HepG2 (cell line): Measurements from ENCODE around the gene SIK3. TPM values are rescaled to one million over a fixed set of nuclear protein-coding genes. Genes with fewer than 3 reads are reported as not detected.

Source experiments
- BCL6 ChIP-seq: IDR thresholded peaks from 2 replicates; pipeline ENCODE4 v1.6.1; 2016; ENCODE audit warnings: missing genetic modification reagents, missing compliant biosample characterization
- CREB1 ChIP-seq, 2 experiments: fragments of 450-650 bp in 1 of 2; IDR thresholded peaks; 2 replicates each; pipeline ENCODE4 v1.6.1; 2016 to 2017; ENCODE audit warnings: control low read depth in 1 of 2, mild to moderate bottlenecking in 1 of 2, missing compliant biosample characterization in 1 of 2, missing genetic modification characterization in 1 of 2
- CREM ChIP-seq, 2 experiments: sonication (generic) in 1 of 2; formaldehyde crosslinking in 1 of 2; IDR thresholded peaks; 2 replicates each; pipeline versions ENCODE4 v1.4.0 to v1.6.1; 2016 to 2020; ENCODE audit warnings: antibody characterized with exemption in 1 of 2, mild to moderate bottlenecking in 1 of 2, missing genetic modification reagents in 1 of 2
- ERF ChIP-seq: IDR thresholded peaks from 2 replicates; pipeline ENCODE4 v1.6.1; 2018; ENCODE audit warnings: missing biosample characterization, missing genetic modification reagents
- FOSL2 ChIP-seq: sonication (generic); formaldehyde crosslinking; IDR thresholded peaks from 2 replicates; pipeline ENCODE4 v1.4.0; 2020; ENCODE audit warnings: missing genetic modification reagents
- FOXK2 ChIP-seq: fragments of 450-650 bp; IDR thresholded peaks from 2 replicates; pipeline ENCODE4 v1.6.1; 2016
- HOXA5 ChIP-seq: sonication (generic); formaldehyde crosslinking; IDR thresholded peaks from 2 replicates; pipeline ENCODE4 v1.4.0; 2020; ENCODE audit warnings: missing genetic modification reagents
- IRF2 ChIP-seq: IDR thresholded peaks from 2 replicates; pipeline ENCODE4 v1.6.1; 2018; ENCODE audit warnings: missing genetic modification reagents, missing compliant biosample characterization
- JUN ChIP-seq: sonication (generic); formaldehyde crosslinking; IDR thresholded peaks from 2 replicates; pipeline ENCODE4 v1.4.0; 2020; ENCODE audit warnings: mild to moderate bottlenecking, missing genetic modification reagents
- MBD4 ChIP-seq: IDR thresholded peaks from 2 replicates; pipeline ENCODE4 v1.6.1; 2012; ENCODE audit warnings: low read length, inconsistent platforms, borderline replicate concordance
- MEIS1 ChIP-seq: sonication (generic); formaldehyde crosslinking; IDR thresholded peaks from 2 replicates; pipeline ENCODE4 v1.9.0; 2021; ENCODE audit warnings: mild to moderate bottlenecking, missing genetic modification reagents, moderate library complexity, borderline replicate concordance
- MZF1 ChIP-seq: sonication (generic); formaldehyde crosslinking; IDR thresholded peaks from 2 replicates; pipeline ENCODE4 v1.8.1; 2023; ENCODE audit warnings: mild to moderate bottlenecking, missing genetic modification reagents, borderline replicate concordance
- NFKBIZ ChIP-seq: IDR thresholded peaks from 2 replicates; pipeline ENCODE4 v1.6.1; 2018; ENCODE audit warnings: missing genetic modification reagents, missing compliant biosample characterization
- PCBP1 ChIP-seq: fragments of 200-400 bp; formaldehyde crosslinking; IDR thresholded peaks from 2 replicates; pipeline ENCODE4 v1.6.1; 2017; ENCODE audit warnings: mild to moderate bottlenecking, low read depth, low read length, borderline replicate concordance
- POLR2AphosphoS5 ChIP-seq: IDR thresholded peaks from 2 replicates; pipeline ENCODE4 v1.6.1; 2012; ENCODE audit warnings: low read depth, low read length
- PTBP1 ChIP-seq: fragments of 200-400 bp; formaldehyde crosslinking; IDR thresholded peaks from 2 replicates; pipeline ENCODE4 v1.6.1; 2018; ENCODE audit warnings: low read length, low read depth; ENCODE audit not compliant: poor library complexity, severe bottlenecking
- RBFOX2 ChIP-seq: fragments of 200-400 bp; formaldehyde crosslinking; IDR thresholded peaks from 2 replicates; pipeline ENCODE4 v1.6.1; 2017; ENCODE audit warnings: low read depth, mild to moderate bottlenecking, low read length
- SMAD1 ChIP-seq: sonication (generic); formaldehyde crosslinking; IDR thresholded peaks from 2 replicates; pipeline ENCODE4 v1.4.0; 2020; ENCODE audit warnings: missing genetic modification reagents, low read depth, mild to moderate bottlenecking, borderline replicate concordance
- STAT5B ChIP-seq: sonication (generic); formaldehyde crosslinking; IDR thresholded peaks from 2 replicates; pipeline ENCODE4 v1.4.0; 2020; ENCODE audit warnings: missing genetic modification reagents
- THAP11 ChIP-seq: IDR thresholded peaks from 2 replicates; pipeline ENCODE4 v1.6.1; 2016; ENCODE audit warnings: missing biosample characterization, missing genetic modification reagents
- YEATS4 ChIP-seq: sonication (generic); formaldehyde crosslinking; IDR thresholded peaks from 2 replicates; pipeline ENCODE4 v1.4.0; 2020; ENCODE audit warnings: missing genetic modification reagents, borderline replicate concordance
- polyA plus RNA-seq, 8 experiments: library from polyadenylated mRNA; depleted of rRNA in 3 of 8; stranded (reverse) in 7 of 8; unstranded in 1 of 8; fragments of >200 nt; fragmentation: Illumina TruSeq in 4 of 8; extraction: Trizol in 4 of 8; gene quantifications; 2 replicates each; pipeline versions ENCODE4 v1.2.1 to v1.2.3, GENCODE V29; 2011 to 2016; ENCODE audit warnings: low read depth in 4 of 8, missing spikeins in 1 of 8, mixed read lengths in 1 of 8; ENCODE audit not compliant: insufficient read depth in 1 of 8
- total RNA-seq, 5 experiments: library from RNA; depleted of rRNA; stranded (reverse); fragments of >200 nt; fragmentation: Illumina TruSeq; extraction: Trizol; gene quantifications; 2 replicates each; pipeline ENCODE4 v1.2.3, GENCODE V29; 2016; ENCODE audit warnings: low read depth in 1 of 5
- TF ChIP-seq, protein P1 (sequence below): sonication (generic); formaldehyde crosslinking; IDR thresholded peaks from 2 replicates; pipeline ENCODE4 v1.9.0; 2021; ENCODE audit warnings: missing genetic modification reagents, borderline replicate concordance
- TF ChIP-seq, protein P2 (sequence below): sonication (generic); formaldehyde crosslinking; IDR thresholded peaks from 2 replicates; pipeline ENCODE4 v1.4.0; 2020; ENCODE audit warnings: missing genetic modification reagents, low read depth, mild to moderate bottlenecking, borderline replicate concordance
- TF ChIP-seq, protein P3 (sequence below): sonication (generic); formaldehyde crosslinking; IDR thresholded peaks from 2 replicates; pipeline ENCODE4 v1.4.0; 2020; ENCODE audit warnings: missing genetic modification reagents
- TF ChIP-seq, protein P4 (sequence below): sonication (generic); formaldehyde crosslinking; IDR thresholded peaks from 2 replicates; pipeline ENCODE4 v1.4.0; 2020; ENCODE audit warnings: missing genetic modification reagents

The SIK3 gene
- total and polyA plus RNA-seq, 2 of the 13 experiments (the other 11 are each of a cell fraction or from before 2014, with no cell fraction given): 5.7 to 9.8 TPM

DNA sequence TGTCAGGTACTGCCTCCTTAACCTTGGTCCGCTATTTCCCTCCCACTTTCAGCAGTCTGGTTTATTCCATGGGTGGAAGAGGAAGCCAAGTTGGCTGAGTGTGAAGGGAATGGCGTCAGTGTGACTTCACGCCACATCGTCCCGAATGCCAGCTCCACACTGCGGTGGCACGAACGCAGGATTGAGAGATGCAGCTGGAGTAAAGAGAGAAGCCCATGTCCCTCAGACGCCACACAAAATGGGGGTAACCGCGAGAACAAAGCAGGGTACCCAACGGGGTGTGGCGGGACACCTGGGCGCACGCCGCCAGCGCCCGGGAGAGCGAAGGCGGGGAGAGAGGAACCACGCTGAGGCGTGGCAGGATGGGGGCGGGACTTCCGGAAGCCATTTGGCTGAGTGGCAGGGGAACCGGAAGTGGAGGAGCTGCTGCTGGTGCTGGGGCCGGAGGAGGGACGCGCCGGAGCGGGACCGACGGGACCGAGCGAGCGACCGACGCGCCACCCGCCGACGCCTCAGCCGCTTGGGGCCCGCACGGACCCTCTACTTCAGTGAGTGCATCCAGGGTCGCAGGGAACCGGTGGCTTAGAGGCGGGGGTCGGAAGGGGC is 45.7 kb upstream of the SIK3 start, which contains the start of gene PAFAH1B2 (continued):
- TF ChIP-seq, protein P1, sequence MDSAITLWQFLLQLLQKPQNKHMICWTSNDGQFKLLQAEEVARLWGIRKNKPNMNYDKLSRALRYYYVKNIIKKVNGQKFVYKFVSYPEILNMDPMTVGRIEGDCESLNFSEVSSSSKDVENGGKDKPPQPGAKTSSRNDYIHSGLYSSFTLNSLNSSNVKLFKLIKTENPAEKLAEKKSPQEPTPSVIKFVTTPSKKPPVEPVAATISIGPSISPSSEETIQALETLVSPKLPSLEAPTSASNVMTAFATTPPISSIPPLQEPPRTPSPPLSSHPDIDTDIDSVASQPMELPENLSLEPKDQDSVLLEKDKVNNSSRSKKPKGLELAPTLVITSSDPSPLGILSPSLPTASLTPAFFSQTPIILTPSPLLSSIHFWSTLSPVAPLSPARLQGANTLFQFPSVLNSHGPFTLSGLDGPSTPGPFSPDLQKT (CRISPR knock-in tag): no peak; the same call in 1 of the 2 replicates
- TF ChIP-seq SMAD1 (peak; percentile 5; the same call in 1 of the 2 replicates), CREB1 (IDR thresholded peaks at IDR 0.05) (peak; percentile 16), CREB1 (CRISPR knock-in tag; IDR thresholded peaks at IDR 0.05) (peak; percentile 70), PTBP1 (no peak), CREM (IDR thresholded peaks at IDR 0.05) (peak; percentile 72), CREM (CRISPR knock-in tag; IDR thresholded peaks at IDR 0.05) (no peak), MEIS1 (CRISPR knock-in tag) (0 out of 2 replicates have a peak, but pooled peaks have one; percentile 86), ERF (CRISPR knock-in tag) (peak; percentile 77; the same call in 1 of the 2 replicates), POLR2AphosphoS5 (peak; percentile 90), BCL6 (peak; percentile 46; the same call in 1 of the 2 replicates), FOSL2 (CRISPR knock-in tag) (peak; percentile 56), HOXA5 (CRISPR knock-in tag) (peak; percentile 56; the same call in 1 of the 2 replicates), MZF1 (CRISPR knock-in tag) (peak; percentile 80; the same call in 1 of the 2 replicates), RBFOX2 (peak; percentile 94), IRF2 (CRISPR knock-in tag) (peak; percentile 68; the same call in 1 of the 2 replicates), NFKBIZ (CRISPR knock-in tag) (peak; percentile 73), THAP11 (peak; percentile 85), PCBP1 (peak; percentile 66; the same call in 1 of the 2 replicates), STAT5B (0 out of 2 replicates have a peak, but pooled peaks have one; percentile 56), JUN (peak; percentile 77; the same call in 1 of the 2 replicates), FOXK2 (no peak), YEATS4 (peak; percentile 91), MBD4 (no peak)
- TF ChIP-seq, protein P2, sequence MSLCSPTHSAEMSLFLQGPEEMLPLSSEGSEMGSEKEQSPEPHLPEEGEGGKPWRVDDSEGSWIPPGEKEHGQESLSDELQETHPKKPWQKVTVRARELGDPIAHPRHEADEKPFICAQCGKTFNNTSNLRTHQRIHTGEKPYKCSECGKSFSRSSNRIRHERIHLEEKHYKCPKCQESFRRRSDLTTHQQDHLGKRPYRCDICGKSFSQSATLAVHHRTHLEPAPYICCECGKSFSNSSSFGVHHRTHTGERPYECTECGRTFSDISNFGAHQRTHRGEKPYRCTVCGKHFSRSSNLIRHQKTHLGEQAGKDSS (CRISPR knock-in tag): peak; percentile 84; the same call in 1 of the 2 replicates
- TF ChIP-seq, protein P3, sequence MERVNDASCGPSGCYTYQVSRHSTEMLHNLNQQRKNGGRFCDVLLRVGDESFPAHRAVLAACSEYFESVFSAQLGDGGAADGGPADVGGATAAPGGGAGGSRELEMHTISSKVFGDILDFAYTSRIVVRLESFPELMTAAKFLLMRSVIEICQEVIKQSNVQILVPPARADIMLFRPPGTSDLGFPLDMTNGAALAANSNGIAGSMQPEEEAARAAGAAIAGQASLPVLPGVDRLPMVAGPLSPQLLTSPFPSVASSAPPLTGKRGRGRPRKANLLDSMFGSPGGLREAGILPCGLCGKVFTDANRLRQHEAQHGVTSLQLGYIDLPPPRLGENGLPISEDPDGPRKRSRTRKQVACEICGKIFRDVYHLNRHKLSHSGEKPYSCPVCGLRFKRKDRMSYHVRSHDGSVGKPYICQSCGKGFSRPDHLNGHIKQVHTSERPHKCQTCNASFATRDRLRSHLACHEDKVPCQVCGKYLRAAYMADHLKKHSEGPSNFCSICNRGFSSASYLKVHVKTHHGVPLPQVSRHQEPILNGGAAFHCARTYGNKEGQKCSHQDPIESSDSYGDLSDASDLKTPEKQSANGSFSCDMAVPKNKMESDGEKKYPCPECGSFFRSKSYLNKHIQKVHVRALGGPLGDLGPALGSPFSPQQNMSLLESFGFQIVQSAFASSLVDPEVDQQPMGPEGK (CRISPR knock-in tag): peak; percentile 60; the same call in 1 of the 2 replicates
- TF ChIP-seq, protein P4, sequence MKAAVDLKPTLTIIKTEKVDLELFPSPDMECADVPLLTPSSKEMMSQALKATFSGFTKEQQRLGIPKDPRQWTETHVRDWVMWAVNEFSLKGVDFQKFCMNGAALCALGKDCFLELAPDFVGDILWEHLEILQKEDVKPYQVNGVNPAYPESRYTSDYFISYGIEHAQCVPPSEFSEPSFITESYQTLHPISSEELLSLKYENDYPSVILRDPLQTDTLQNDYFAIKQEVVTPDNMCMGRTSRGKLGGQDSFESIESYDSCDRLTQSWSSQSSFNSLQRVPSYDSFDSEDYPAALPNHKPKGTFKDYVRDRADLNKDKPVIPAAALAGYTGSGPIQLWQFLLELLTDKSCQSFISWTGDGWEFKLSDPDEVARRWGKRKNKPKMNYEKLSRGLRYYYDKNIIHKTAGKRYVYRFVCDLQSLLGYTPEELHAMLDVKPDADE (CRISPR knock-in tag): 0 out of 2 replicates have a peak, but pooled peaks have one; percentile 12
